K562 (cell line): ENCODE measurements around the gene RNU6-1. TPM values are rescaled to one million over a fixed set of nuclear protein-coding genes. Genes with fewer than 3 reads are reported as not detected.

ENCODE experiments used
- ATAC-seq: fragments of 200-7000 bp; cut with Tn5 transposase; 3 replicates; pipeline ENCODE4 v1.9.1; 2020; ENCODE audit warnings: moderate library complexity
- BruUV-seq: library from RNA; stranded (reverse); fragments of 400-500 nt; replicated peaks from 2 replicates; lab custom pipeline; 2021; lab: Mats Ljungman, UMichigan
- CTCF ChIA-PET: fragments of 300-600 bp; formaldehyde crosslinking; extraction: SDS; loops from one replicate; lab custom pipeline; 2021; ENCODE audit warnings: low intra/inter-chr PET ratio; lab: Yijun Ruan, JAX
- POLR2A ChIA-PET: fragments of 300-600, 350-650 bp; sonication (Branson Sonifier 250); formaldehyde crosslinking; extraction: SDS; loops from one replicate; lab custom pipeline; 2021; ENCODE audit warnings: antibody characterized with exemption, inconsistent platforms; lab: Yijun Ruan, JAX
- DNase-seq, 4 experiments: peaks; one replicate each; pipeline versions ENCODE4 v3.0.0 to v3.0.0-alpha.2; 2011 to 2018; ENCODE audit warnings: low spot score in 3 of 4, mixed read lengths in 3 of 4; ENCODE audit errors: extremely low read depth in 1 of 4
- FAIRE-seq: peaks from 2 replicates; lab custom pipeline; 2011; peaks lifted over from hg19 to GRCh38; lab: Jason Lieb, UNC
- H2AFZ ChIP-seq: 2 replicates; pipeline ENCODE4 v1.6.0; 2011; ENCODE audit warnings: low read depth, low read length, control low read depth, inconsistent platforms
- H3K27ac ChIP-seq: fragments of 200-600 bp; 3 replicates; pipeline ENCODE4 v1.8.0; 2011; ENCODE audit warnings: low read depth, mild to moderate bottlenecking, control low read depth, inconsistent platforms, low read length, moderate library complexity, mixed read lengths; ENCODE audit errors: extremely low read depth
- H3K27me3 ChIP-seq, 2 experiments: fragments of 300-600 bp in 1 of 2; 2 replicates in 1 of 2; 3 replicates in 1 of 2; pipeline versions ENCODE4 v1.6.0 to v1.8.0; 2011; ENCODE audit warnings: inconsistent platforms in 2 of 2, low read length in 2 of 2, mild to moderate bottlenecking in 1 of 2, mixed read lengths in 1 of 2, moderate library complexity in 1 of 2; ENCODE audit not compliant: control insufficient read depth in 2 of 2, insufficient read depth in 2 of 2
- H3K36me3 ChIP-seq: fragments of 300-600 bp; 3 replicates; pipeline ENCODE4 v1.8.0; 2011; ENCODE audit warnings: mild to moderate bottlenecking, low read length, inconsistent platforms; ENCODE audit not compliant: control insufficient read depth, insufficient read depth
- H3K4me1 ChIP-seq, 2 experiments: fragments of 200-600 bp in 1 of 2; replicated peaks in 1 of 2; 2 replicates in 1 of 2; 3 replicates in 1 of 2; pipeline versions ENCODE4 v1.5.1 to v1.8.0; 2011; ENCODE audit warnings: inconsistent platforms in 2 of 2, low read length in 2 of 2, mild to moderate bottlenecking in 1 of 2, mixed read lengths in 1 of 2, moderate library complexity in 1 of 2; ENCODE audit not compliant: control insufficient read depth in 2 of 2, insufficient read depth in 2 of 2
- H3K4me2 ChIP-seq: 2 replicates; pipeline ENCODE4 v1.6.1; 2011; ENCODE audit warnings: low read length, control low read depth, inconsistent platforms, mixed read lengths; ENCODE audit not compliant: insufficient read depth
- H3K4me3 ChIP-seq: fragments of 200-600 bp; sonication (generic), shearing (Covaris generic); 2 replicates; pipeline ENCODE4 v1.5.1; 2016; ENCODE audit warnings: control low read depth, inconsistent platforms
- H3K79me2 ChIP-seq: fragments of 200-600 bp; 3 replicates; pipeline ENCODE4 v1.8.0; 2011; ENCODE audit warnings: low read length, inconsistent platforms; ENCODE audit not compliant: control insufficient read depth, insufficient read depth
- H3K9ac ChIP-seq, 2 experiments: 2 replicates each; pipeline versions ENCODE4 v1.6.0 to v1.6.1; 2011; ENCODE audit warnings: low read depth in 2 of 2, low read length in 2 of 2, control low read depth in 1 of 2, inconsistent platforms in 1 of 2, mild to moderate bottlenecking in 1 of 2, mixed read lengths in 1 of 2; ENCODE audit not compliant: insufficient read depth in 1 of 2
- H3K9me1 ChIP-seq: one replicate; pipeline ENCODE4 v1.6.0; 2011; ENCODE audit warnings: inconsistent platforms, mild to moderate bottlenecking, low read length, moderate library complexity; ENCODE audit not compliant: control insufficient read depth, insufficient read depth
- H3K9me3 ChIP-seq: replicated peaks from 2 replicates; pipeline ENCODE4 v1.5.1; 2011; ENCODE audit warnings: low read depth, low read length, inconsistent platforms; ENCODE audit not compliant: control insufficient read depth, insufficient read depth
- H4K20me1 ChIP-seq: replicated peaks from 2 replicates; pipeline ENCODE4 v1.6.1; 2011; ENCODE audit warnings: low read length, inconsistent platforms, mixed read lengths; ENCODE audit not compliant: control insufficient read depth, insufficient read depth
- ADNP ChIP-seq: fragments of 200-800 bp; sonication (Bioruptor generic); IDR thresholded peaks from 2 replicates; pipeline ENCODE4 v1.6.1; 2016; ENCODE audit warnings: missing genetic modification characterization, missing compliant biosample characterization
- CHD1 ChIP-seq: fragments of 200-600 bp; sonication (generic); IDR thresholded peaks from one replicate; pipeline ENCODE4 v1.6.1; 2012; ENCODE audit warnings: mild to moderate bottlenecking, moderate library complexity, low read length, inconsistent platforms
- CHD4 ChIP-seq: fragments of 200-600 bp; sonication (generic); IDR thresholded peaks from 3 replicates; pipeline ENCODE4 v1.6.1; 2012; ENCODE audit warnings: low read depth, mild to moderate bottlenecking, mixed read lengths, low read length, inconsistent platforms; ENCODE audit not compliant: insufficient read depth, insufficient replicate concordance, poor library complexity, severe bottlenecking
- ELK3 ChIP-seq: fragments of 450-650 bp; formaldehyde crosslinking; IDR thresholded peaks from 2 replicates; pipeline ENCODE4 v1.4.0; 2020; ENCODE audit warnings: mild to moderate bottlenecking
- KDM1A ChIP-seq, 2 experiments: fragments of 450-650 bp; IDR thresholded peaks; 2 replicates each; pipeline ENCODE4 v1.6.1; 2016; ENCODE audit warnings: mild to moderate bottlenecking in 2 of 2
- MYNN ChIP-seq, 2 experiments: sonication (generic); formaldehyde crosslinking in 1 of 2; IDR thresholded peaks; 2 replicates each; pipeline versions ENCODE4 v1.5.0 to v1.6.1; 2016 to 2020; ENCODE audit warnings: antibody characterized with exemption in 1 of 2, missing genetic modification reagents in 1 of 2
- RBM34 ChIP-seq: fragments of 200-400 bp; formaldehyde crosslinking; IDR thresholded peaks from 2 replicates; pipeline ENCODE4 v1.6.1; 2018; ENCODE audit warnings: low read length, borderline replicate concordance; ENCODE audit not compliant: insufficient read depth
- SAFB2 ChIP-seq: fragments of 200-400 bp; formaldehyde crosslinking; IDR thresholded peaks from 2 replicates; pipeline ENCODE4 v1.6.1; 2018; ENCODE audit warnings: borderline replicate concordance, low read length, low read depth, moderate library complexity; ENCODE audit not compliant: severe bottlenecking
- SMARCA5 ChIP-seq: fragments of 450-650 bp; IDR thresholded peaks from 2 replicates; pipeline ENCODE4 v1.6.1; 2016
- TAL1 ChIP-seq: fragments of 450-650 bp; IDR thresholded peaks from 2 replicates; pipeline ENCODE4 v1.6.1; 2016; ENCODE audit warnings: mild to moderate bottlenecking
- ZBTB33 ChIP-seq: sonication (generic); formaldehyde crosslinking; IDR thresholded peaks from 2 replicates; pipeline ENCODE4 v1.8.1; 2023; ENCODE audit warnings: mild to moderate bottlenecking, missing genetic modification reagents
- ZBTB8A ChIP-seq: fragments of 450-650 bp; IDR thresholded peaks from 2 replicates; pipeline ENCODE4 v1.6.1; 2018; ENCODE audit warnings: mild to moderate bottlenecking, moderate library complexity; ENCODE audit not compliant: partially characterized antibody
- ZNF511 ChIP-seq: sonication (generic); formaldehyde crosslinking; IDR thresholded peaks from 2 replicates; pipeline ENCODE4 v1.8.0; 2022; ENCODE audit warnings: mild to moderate bottlenecking, missing genetic modification reagents
- ZNF589 ChIP-seq: fragments of 200-800 bp; sonication (Bioruptor generic); IDR thresholded peaks from 2 replicates; pipeline ENCODE4 v1.6.1; 2016; ENCODE audit warnings: low read depth, missing genetic modification characterization, missing compliant biosample characterization
- WGBS: fragments of 100-300 bp; shearing (Covaris generic); methylation state at CpG from one replicate; pipeline ENCODE4 v1.1.6; 2016; ENCODE audit warnings: low coverage, mixed read lengths; ENCODE audit not compliant: insufficient coverage; ENCODE audit errors: missing lambda C conversion rate; 5-methylcytosine and 5-hydroxymethylcytosine counted together
- in situ Hi-C: fragments of 300-500 bp; cut with MboI; formaldehyde crosslinking; loops from 4 replicates; pipeline ENCODE4 v1.15.0; 2018; ENCODE audit warnings: inconsistent platforms, mixed read lengths
- intact Hi-C: fragments of 100-400 bp; cut with micrococcal nuclease; formaldehyde crosslinking; loops from 2 replicates; pipeline ENCODE4 v1.14.2; 2022
- polyA plus RNA-seq, 8 experiments: library from polyadenylated mRNA; depleted of rRNA in 4 of 8; stranded (reverse) in 5 of 8; unstranded in 3 of 8; fragments of >200 nt; fragmentation: Nextera tagmentation in 2 of 8; fragmentation: Illumina TruSeq in 1 of 8; extraction: Ambion mirVana in 2 of 8; extraction: Trizol in 1 of 8; gene quantifications; 2 replicates each; pipeline versions ENCODE4 v1.2.1 to v1.2.3, GENCODE V29; 2011 to 2014; ENCODE audit warnings: inconsistent platforms in 1 of 8, missing spikeins in 1 of 8
- total RNA-seq, 7 experiments: library from RNA; depleted of rRNA in 6 of 7; stranded (reverse); fragments of >200 nt in 6 of 7; fragmentation: Illumina TruSeq in 2 of 7; extraction: Trizol in 2 of 7; gene quantifications; 2 replicates each; pipeline versions ENCODE4 v1.2.1 to v1.2.3, GENCODE V29; 2011 to 2021; ENCODE audit warnings: low replicate concordance in 1 of 7

Gene RNU6-1
- total and polyA plus RNA-seq, 9 of the 15 experiments (the other 6 are each of a cell fraction or from before 2014, with no cell fraction given): not detected

- no peaks in the 10 kb centered on the region for H3K9me1 ChIP-seq
- H3K27ac ChIP-seq: no peak overlapping the region
- no peak for DNase-seq
- in situ Hi-C loops: no loop called here
- no peak for FAIRE-seq
- no peaks in the 10 kb centered on the region for H3K79me2 ChIP-seq
- H3K4me2 ChIP-seq: no peak overlapping the region
- H3K36me3 ChIP-seq: no peaks in the 10 kb centered on the region
- H3K27me3 ChIP-seq: no peaks in the 10 kb centered on the region
- no peaks in the 10 kb centered on the region for H3K9me3 ChIP-seq
- no peak for ATAC-seq
- no peak overlapping the region for H2AFZ ChIP-seq
- H3K4me3 ChIP-seq: no peak overlapping the region
- CTCF ChIA-PET: interaction anchor here (0.6 to 0.8 kb wide), 2 partner anchors 81 to 295 kb away, joined by 3 to 5 read pairs; no protein-coding TSS in a partner anchor
- H3K4me1 ChIP-seq: peaks cover 10 to 14% of the 10 kb centered on the region in 2 experiments; a peak in 4 of 5 replicates
- intact Hi-C loops: no loop called here
- H3K9ac ChIP-seq: no peak overlapping the region
- POLR2A ChIA-PET: no interaction called here
- no peaks in the 10 kb centered on the region for H4K20me1 ChIP-seq
- 43% methylated on average over 5 of the region's 5 CpGs for WGBS
- BruUV-seq: no TSS peak
- no peak for TF ChIP-seq ZBTB8A
- TF ChIP-seq ELK3 (CRISPR knock-in tag): no peak
- no peak for TF ChIP-seq RBM34
- TF ChIP-seq CHD4: peak; percentile 86
- TF ChIP-seq ADNP (tag): peak; percentile 83
- TF ChIP-seq SMARCA5: peak; percentile 38; the same call in 1 of the 2 replicates
- TF ChIP-seq KDM1A (IDR thresholded peaks at IDR 0.05): peak; percentile 51 to 61; a peak in 3 of 4 replicates
- no peak for TF ChIP-seq MYNN (IDR thresholded peaks at IDR 0.05)
- TF ChIP-seq MYNN (CRISPR knock-in tag; IDR thresholded peaks at IDR 0.05): no peak
- no peak for TF ChIP-seq TAL1
- TF ChIP-seq SAFB2: no peak
- no peak for TF ChIP-seq ZNF589 (CRISPR knock-in tag)
- TF ChIP-seq CHD1: no peak
- TF ChIP-seq ZBTB33: no peak
- TF ChIP-seq ZNF511 (CRISPR knock-in tag): no peak
Observed at GRCh38 chr15:67859331-67859946, 19.6 kb upstream of the RNU6-1 start.
